GM18499 (cell line): ENCODE measurements around the gene PPFIBP1.
"Not testable (repeated sequence)": the region's sequence is repeated elsewhere in the genome, so short reads cannot be mapped to it uniquely, and the experiment has no call there.

Experiments
- ATAC-seq: cut with Tn5 transposase; IDR thresholded peaks from one replicate; pipeline ENCODE4 v1.9.1; 2021; ENCODE audit warnings: moderate number of reproducible peaks; ENCODE audit not compliant: insufficient read depth, unreplicated experiment

PPFIBP1 gene

GRCh38 chr12:27583057-27583797 lies 59.2 kb downstream of the PPFIBP1 start:
- ATAC-seq: no peak

- ATAC-seq: no peak
These were observed 60.0 kb downstream of the PPFIBP1 start for GRCh38 chr12:27583981-27584380.

- no peak for ATAC-seq
These were observed 61.8 kb downstream of the PPFIBP1 start for GRCh38 chr12:27585739-27586265.

GRCh38 chr12:27588075-27588730 lies 64.2 kb downstream of the PPFIBP1 start:
- not testable (repeated sequence) for ATAC-seq

GRCh38 chr12:27588776-27589175 lies 64.8 kb downstream of the PPFIBP1 start:
- no peak for ATAC-seq

- ATAC-seq: no peak
These were observed 65.4 kb downstream of the PPFIBP1 start for GRCh38 chr12:27589419-27589818.

- ATAC-seq: not testable (repeated sequence)
These were observed 67.7 kb downstream of the PPFIBP1 start for GRCh38 chr12:27591698-27592097.

- no peak for ATAC-seq
These were observed 68.5 kb downstream of the PPFIBP1 start for GRCh38 chr12:27592548-27592947.

- no peak for ATAC-seq
These were observed 69.3 kb downstream of the PPFIBP1 start for GRCh38 chr12:27593266-27593665.

- no peak for ATAC-seq
These were observed 71.2 kb downstream of the PPFIBP1 start for GRCh38 chr12:27595231-27595642.

GRCh38 chr12:27598866-27599265 lies 74.9 kb downstream of the PPFIBP1 start:
- ATAC-seq: not testable (repeated sequence)

GRCh38 chr12:27601056-27601828 lies 77.2 kb downstream of the PPFIBP1 start:
- ATAC-seq: not testable (repeated sequence)

- ATAC-seq: no peak
These were observed 78.5 kb downstream of the PPFIBP1 start for GRCh38 chr12:27602516-27602915.

GRCh38 chr12:27604431-27604830 lies 80.4 kb downstream of the PPFIBP1 start:
- no peak for ATAC-seq

GRCh38 chr12:27606986-27607385 lies 83.0 kb downstream of the PPFIBP1 start:
- ATAC-seq: no peak

GRCh38 chr12:27607591-27607990 lies 83.6 kb downstream of the PPFIBP1 start:
- ATAC-seq: no peak

GRCh38 chr12:27608890-27609289 lies 84.9 kb downstream of the PPFIBP1 start:
- ATAC-seq: no peak

- no peak for ATAC-seq
These were observed 86.4 kb downstream of the PPFIBP1 start for GRCh38 chr12:27610374-27610773.

GRCh38 chr12:27614386-27614785 lies 90.4 kb downstream of the PPFIBP1 start:
- ATAC-seq: no peak

GRCh38 chr12:27614866-27615265 lies 90.9 kb downstream of the PPFIBP1 start:
- ATAC-seq: no peak
